GM19463 (cell line): ENCODE data around the gene OXCT1.
"Not testable (repeated sequence)": the region's sequence is repeated elsewhere in the genome, so short reads cannot be mapped to it uniquely, and the experiment has no call there.

ENCODE experiments used
- ATAC-seq: cut with Tn5 transposase; IDR thresholded peaks from one replicate; pipeline ENCODE4 v1.9.1; 2021; ENCODE audit warnings: mild to moderate bottlenecking, moderate library complexity; ENCODE audit not compliant: unreplicated experiment

Gene OXCT1

GRCh38 chr5:41728281-41728680 lies 141.9 kb downstream of the OXCT1 start:
- no peak for ATAC-seq

- ATAC-seq = no peak
Observed at GRCh38 chr5:41722359-41722950, 147.8 kb downstream of the OXCT1 start.

GRCh38 chr5:41721516-41721915 lies 148.7 kb downstream of the OXCT1 start:
- no peak for ATAC-seq

- ATAC-seq = no peak
Observed at GRCh38 chr5:41716382-41716781, 153.8 kb downstream of the OXCT1 start.

- ATAC-seq = not testable (repeated sequence)
Observed at GRCh38 chr5:41714446-41714845, 155.8 kb downstream of the OXCT1 start.

GRCh38 chr5:41708604-41708940 lies 161.7 kb downstream of the OXCT1 start:
- peak; percentile 24 for ATAC-seq

GRCh38 chr5:41707853-41708603 lies 162.2 kb downstream of the OXCT1 start:
- peak; percentile 91 for ATAC-seq

GRCh38 chr5:41695920-41696582 lies 174.2 kb downstream of the OXCT1 start:
- ATAC-seq = peak; percentile 68

GRCh38 chr5:41686767-41687166 lies 183.5 kb downstream of the OXCT1 start:
- ATAC-seq = no peak

- no peak for ATAC-seq
Observed at GRCh38 chr5:41686191-41686590, 184.0 kb downstream of the OXCT1 start.

GRCh38 chr5:41683181-41683580 lies 187.0 kb downstream of the OXCT1 start:
- peak; percentile 87 for ATAC-seq

- no peak for ATAC-seq
Observed at GRCh38 chr5:41682641-41683040, 187.6 kb downstream of the OXCT1 start.

- no peak for ATAC-seq
Observed at GRCh38 chr5:41681840-41682239, 188.4 kb downstream of the OXCT1 start.
